HCT116 (cell line): Measurements from ENCODE around the gene PAM16. TPM values are rescaled to one million over a fixed set of nuclear protein-coding genes. Genes with fewer than 3 reads are reported as not detected.

Experiments used
- ATAC-seq: fragments of 200-7000 bp; cut with Tn5 transposase; 2 replicates; pipeline ENCODE4 v1.9.1; 2020; ENCODE audit warnings: mild to moderate bottlenecking, moderate library complexity
- BruUV-seq: library from RNA; stranded (reverse); fragments of 400-500 nt; replicated peaks from 2 replicates; lab custom pipeline; 2021; lab: Mats Ljungman, UMichigan
- CTCF ChIA-PET: fragments of 300-600 bp; sonication (Branson Sonifier 250); formaldehyde crosslinking; loops from one replicate; lab custom pipeline; 2021; ENCODE audit warnings: antibody characterized with exemption; lab: Charles Lee
- POLR2A ChIA-PET: fragments of 300-600, 350-600 bp; sonication (Branson Sonifier 250); formaldehyde crosslinking; loops from one replicate; lab custom pipeline; 2021; ENCODE audit warnings: antibody characterized with exemption; lab: Charles Lee
- RAD21 ChIA-PET, 2 experiments: fragments of 300-600 bp; sonication (Branson Sonifier 250); formaldehyde crosslinking; loops; one replicate each; lab custom pipeline; 2023; ENCODE audit warnings: low total read pairs in 2 of 2; ENCODE audit not compliant: uncharacterized antibody in 2 of 2, unreplicated experiment in 2 of 2, low non-redundant PET in 1 of 2; lab: Charles Lee
- DNase-seq: peaks from one replicate; pipeline ENCODE4 v3.0.0-alpha.2; 2010; ENCODE audit warnings: low read depth, low spot score
- H2AFZ ChIP-seq: fragments of 200-600 bp; shearing (Covaris generic), sonication (generic); 2 replicates; pipeline ENCODE4 v1.6.1; 2017; ENCODE audit warnings: low read depth, mixed run types, mixed read lengths, antibody characterized with exemption, low read length; ENCODE audit not compliant: poor library complexity, severe bottlenecking
- H3K27ac ChIP-seq: 2 replicates; pipeline ENCODE4 v1.5.1; 2012; ENCODE audit warnings: low read depth, low read length
- H3K27me3 ChIP-seq: fragments of 200-600 bp; sonication (generic); 2 replicates; pipeline ENCODE4 v1.6.1; 2016; ENCODE audit warnings: mixed run types, low read length, mixed read lengths; ENCODE audit not compliant: insufficient read depth
- H3K36me3 ChIP-seq, 2 experiments: fragments of 200-500 bp in 1 of 2; fragments of 200-600 bp in 1 of 2; sonication (Bioruptor generic) in 1 of 2; sonication (generic) in 1 of 2; 2 replicates each; pipeline versions ENCODE4 v1.5.1 to v1.6.1; 2014 to 2016; ENCODE audit warnings: low read length in 2 of 2, inconsistent platforms in 1 of 2, mixed read lengths in 1 of 2, mixed run types in 1 of 2; ENCODE audit not compliant: insufficient read depth in 2 of 2, control insufficient read depth in 1 of 2
- H3K4me1 ChIP-seq, 2 experiments: fragments of 200-600 bp in 1 of 2; sonication (generic) in 1 of 2; 2 replicates each; pipeline versions ENCODE4 v1.5.1 to v1.6.1; 2012 to 2017; ENCODE audit warnings: low read length in 2 of 2, inconsistent platforms in 1 of 2, mild to moderate bottlenecking in 1 of 2, mixed read lengths in 1 of 2, mixed run types in 1 of 2, moderate library complexity in 1 of 2; ENCODE audit not compliant: insufficient read depth in 2 of 2, control insufficient read depth in 1 of 2
- H3K4me2 ChIP-seq: fragments of 200-600 bp; sonication (generic); 2 replicates; pipeline ENCODE4 v1.6.1; 2017; ENCODE audit warnings: mixed run types, low read length, mixed read lengths
- H3K4me3 ChIP-seq, 2 experiments: fragments of 200-600 bp in 1 of 2; sonication (generic) in 1 of 2; replicated peaks in 1 of 2; 2 replicates each; pipeline ENCODE4 v1.5.1; 2011 to 2016; ENCODE audit warnings: low read length in 2 of 2, control low read depth in 1 of 2, low read depth in 1 of 2, mild to moderate bottlenecking in 1 of 2, mixed read lengths in 1 of 2, mixed run types in 1 of 2
- H3K79me2 ChIP-seq: fragments of 200-600 bp; sonication (generic); 2 replicates; pipeline ENCODE4 v1.6.1; 2017; ENCODE audit warnings: mild to moderate bottlenecking, mixed run types, low read length, moderate library complexity, mixed read lengths; ENCODE audit not compliant: insufficient read depth
- H3K9ac ChIP-seq: fragments of 200-600 bp; sonication (generic); 2 replicates; pipeline ENCODE4 v1.6.1; 2016; ENCODE audit warnings: low read length, mixed read lengths
- H3K9me2 ChIP-seq: fragments of 200-600 bp; sonication (generic), shearing (Covaris generic); 2 replicates; pipeline ENCODE4 v1.6.1; 2017; ENCODE audit warnings: mixed run types, mild to moderate bottlenecking, moderate library complexity; ENCODE audit not compliant: insufficient read depth
- H3K9me3 ChIP-seq, 2 experiments: fragments of 200-500 bp in 1 of 2; fragments of 200-600 bp in 1 of 2; sonication (Bioruptor generic) in 1 of 2; sonication (generic) in 1 of 2; 2 replicates each; pipeline ENCODE4 v1.6.1; 2014 to 2017; ENCODE audit warnings: low read length in 2 of 2, mixed read lengths in 2 of 2, inconsistent platforms in 1 of 2, low read depth in 1 of 2, mild to moderate bottlenecking in 1 of 2, mixed run types in 1 of 2, moderate library complexity in 1 of 2; ENCODE audit not compliant: control insufficient read depth in 1 of 2, insufficient read depth in 1 of 2
- H4K20me1 ChIP-seq: fragments of 200-600 bp; sonication (generic), shearing (Covaris generic); 2 replicates; pipeline ENCODE4 v1.6.1; 2017; ENCODE audit warnings: mixed run types, mild to moderate bottlenecking, moderate library complexity; ENCODE audit not compliant: insufficient read depth
- ATF3 ChIP-seq: IDR thresholded peaks from 2 replicates; pipeline ENCODE4 v1.6.1; 2012
- CEBPB ChIP-seq: IDR thresholded peaks from 2 replicates; pipeline ENCODE4 v1.6.1; 2012; ENCODE audit warnings: low read depth
- CTCF ChIP-seq, 3 experiments: fragments of 200-600 bp in 1 of 3; sonication (generic) in 1 of 3; IDR thresholded peaks in 2 of 3; conservative IDR thresholded peaks in 1 of 3; 2 replicates each; pipeline ENCODE4 v1.5.1; 2012 to 2017; ENCODE audit warnings: low read depth in 2 of 3, low read length in 2 of 3, antibody characterized with exemption in 1 of 3, borderline replicate concordance in 1 of 3, control low read depth in 1 of 3, mild to moderate bottlenecking in 1 of 3, mixed read lengths in 1 of 3, mixed run types in 1 of 3, moderate library complexity in 1 of 3; ENCODE audit not compliant: insufficient read depth in 1 of 3
- EGR1 ChIP-seq: IDR thresholded peaks from 2 replicates; pipeline ENCODE4 v1.6.1; 2012; ENCODE audit warnings: low read depth
- EZH2phosphoT487 ChIP-seq: fragments of 200-600 bp; IDR thresholded peaks from 2 replicates; pipeline ENCODE4 v1.6.1; 2018; ENCODE audit warnings: antibody characterized with exemption, borderline replicate concordance
- RAD21 ChIP-seq: IDR thresholded peaks from 2 replicates; pipeline ENCODE4 v1.6.1; 2012; ENCODE audit warnings: low read depth, mild to moderate bottlenecking
- REST ChIP-seq: IDR thresholded peaks from 2 replicates; pipeline ENCODE4 v1.6.1; 2012; ENCODE audit warnings: low read depth
- TCF7L2 ChIP-seq: IDR thresholded peaks from 2 replicates; pipeline ENCODE4 v1.7.0; 2011; ENCODE audit warnings: borderline replicate concordance, inconsistent platforms; ENCODE audit not compliant: insufficient read depth, insufficient read length; ENCODE audit errors: extremely low read depth
- intact Hi-C: fragments of 100-400 bp; cut with micrococcal nuclease; formaldehyde crosslinking; loops from 2 replicates; pipeline ENCODE4 v1.10.0; 2022
- total RNA-seq: library from RNA; stranded (reverse); gene quantifications from one replicate; pipeline ENCODE4 v1.2.1, GENCODE V29; 2021; ENCODE audit not compliant: unreplicated experiment

The PAM16 gene
- total RNA-seq, 1 experiment from 2014 or later: 102 TPM

GRCh38 chr16:4303973-4304372 lies 47.1 kb downstream of the PAM16 start:
- ChIA-PET POLR2A (no interaction called here), RAD21 (no interaction called here), CTCF (no interaction called here)
- no peak for TF ChIP-seq CEBPB
- no peak for TF ChIP-seq ATF3
- TF ChIP-seq TCF7L2: no peak
- no peak for TF ChIP-seq CTCF (IDR thresholded peaks at IDR 0.05 in 2 of 3, conservative IDR thresholded peaks at IDR 0.05 in 1 of 3; ENCODE audit: borderline replicate concordance in 1 of 3, insufficient read depth in 1 of 3, low read depth in 2 of 3, low read length in 2 of 3)
- TF ChIP-seq EZH2phosphoT487: no peak
- no peak for TF ChIP-seq REST
- TF ChIP-seq RAD21: no peak
- no peak for TF ChIP-seq EGR1
- ATAC-seq: no peak
- no peaks in the 10 kb centered on the region for H3K9me2 ChIP-seq
- no peak overlapping the region for H3K4me3 ChIP-seq
- no peak overlapping the region for H3K9ac ChIP-seq
- H3K27ac ChIP-seq: no peak overlapping the region
- H3K4me2 ChIP-seq: no peak overlapping the region
- no TSS peak for BruUV-seq
- peaks cover 10% of the 10 kb centered on the region for H3K79me2 ChIP-seq
- no peak overlapping the region for H2AFZ ChIP-seq
- DNase-seq: no peak
- H3K27me3 ChIP-seq: no peaks in the 10 kb centered on the region
- no peaks in the 10 kb centered on the region for H3K9me3 ChIP-seq
- H4K20me1 ChIP-seq: no peaks in the 10 kb centered on the region
- no peaks in the 10 kb centered on the region for H3K36me3 ChIP-seq
- peaks cover 28 to 55% of the 10 kb centered on the region in 2 experiments for H3K4me1 ChIP-seq
- intact Hi-C loops: no loop called here
